ENCODE data around the gene GLE1.

GRCh38 chr9:128568470-128569078, 64.1 kb downstream of the GLE1 start:
- TF ChIP-seq POLR2A (IDR thresholded peaks at IDR 0.05) (no peak), CTCF (IDR thresholded peaks at IDR 0.05 in 8 of 11, conservative IDR thresholded peaks at IDR 0.05 in 3 of 11) (no peak)
